Muscle layer of duodenum (tissue), 2 donors: Measurements from ENCODE around the gene PPP4R3B.
"Not testable (repeated sequence)": the region's sequence is repeated elsewhere in the genome, so short reads cannot be mapped to it uniquely, and the experiment has no call there.

ENCODE experiments used
- H3K27ac ChIP-seq: one replicate; pipeline ENCODE4 v1.7.0; 2013; ENCODE audit warnings: mild to moderate bottlenecking, low read length
- H3K27me3 ChIP-seq: one replicate; pipeline ENCODE4 v1.7.0; 2013; ENCODE audit warnings: low read depth, mild to moderate bottlenecking, control low read depth, low read length
- H3K36me3 ChIP-seq, 2 donors: one replicate each; pipeline ENCODE4 v1.7.0; 2013; ENCODE audit warnings: low read length in 2 of 2, control low read depth in 1 of 2, mild to moderate bottlenecking in 1 of 2; ENCODE audit not compliant: insufficient read depth in 2 of 2, control insufficient read depth in 1 of 2
- H3K4me1 ChIP-seq, 2 donors: one replicate each; pipeline ENCODE4 v1.7.0; 2013; ENCODE audit warnings: low read length in 2 of 2, mild to moderate bottlenecking in 2 of 2, control low read depth in 1 of 2, moderate library complexity in 1 of 2; ENCODE audit not compliant: insufficient read depth in 2 of 2, control insufficient read depth in 1 of 2
- H3K4me3 ChIP-seq, 2 donors: one replicate each; pipeline ENCODE4 v1.7.0; 2013; ENCODE audit warnings: low read length in 2 of 2, low read depth in 1 of 2, mild to moderate bottlenecking in 1 of 2
- H3K9me3 ChIP-seq, 2 donors: one replicate each; pipeline ENCODE4 v1.7.0; 2013; ENCODE audit warnings: low read length in 2 of 2, control low read depth in 1 of 2, mild to moderate bottlenecking in 1 of 2; ENCODE audit not compliant: control insufficient read depth in 1 of 2
- donor health status: healthy.

The PPP4R3B gene

DNA sequence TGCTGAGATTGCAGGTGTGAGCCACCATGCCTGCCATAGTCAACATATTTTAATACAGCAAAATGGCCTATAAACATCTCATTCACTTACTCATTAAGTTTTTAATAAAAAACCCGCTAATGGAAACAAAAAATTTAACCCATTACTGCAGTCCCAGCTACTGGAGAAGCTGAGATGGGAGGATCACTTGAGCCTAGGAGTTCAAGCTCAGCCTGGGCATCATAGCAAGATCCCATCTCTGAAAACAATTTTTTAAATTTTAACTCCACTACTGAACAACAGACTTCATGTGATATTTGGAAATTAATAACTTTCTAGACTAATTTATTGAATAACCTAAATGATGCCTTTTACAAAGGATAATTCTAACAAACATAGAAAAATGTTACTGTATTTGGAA lies 5.4 kb downstream of the PPP4R3B start:
- H3K9me3 ChIP-seq, result no peaks in the 10 kb centered on the region

DNA sequence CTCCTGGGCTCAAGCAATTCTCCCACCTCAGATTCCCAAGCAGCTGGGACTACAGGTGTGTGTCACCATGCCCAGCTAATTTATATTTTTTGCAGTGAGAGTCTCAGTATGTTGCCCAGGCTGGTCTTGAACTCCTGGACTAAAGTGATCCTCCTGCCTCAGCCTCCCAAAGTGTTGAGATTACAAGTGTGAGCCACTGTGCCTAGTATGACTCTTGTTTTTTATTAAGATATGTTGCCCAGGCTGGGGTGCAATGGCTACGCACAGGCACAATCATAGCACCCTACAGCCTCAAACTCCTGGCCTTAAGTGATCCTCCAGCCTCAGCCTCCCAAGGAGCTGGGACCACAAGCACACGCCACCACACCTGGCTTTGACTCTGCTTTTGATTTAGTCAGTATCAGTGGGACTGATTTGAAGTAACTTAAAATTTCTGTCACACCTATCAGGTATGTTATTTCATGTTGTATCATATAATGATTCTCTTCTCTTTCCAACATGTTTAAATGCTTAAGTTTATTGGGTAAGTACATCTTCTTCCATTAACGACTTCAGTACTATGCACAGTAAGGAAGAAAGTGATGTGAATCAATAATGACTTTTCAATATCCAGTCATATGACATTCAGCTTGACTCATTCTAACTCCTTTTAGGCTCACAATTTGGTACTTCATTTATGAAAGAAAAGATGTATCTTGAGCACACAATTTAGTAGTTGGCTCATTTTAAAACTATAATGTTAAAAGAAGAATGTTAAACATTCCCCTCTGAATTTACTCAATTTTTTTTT lies 6.3 kb downstream of the PPP4R3B start:
- Histone ChIP-seq H3K4me3 (no peak overlapping the region), H3K27ac (peak overlapping the region; percentile 76), H3K36me3 (peaks cover 14 to 25% of the 10 kb centered on the region in 2 donors), H3K4me1 (peaks cover 0 to 28% of the 10 kb centered on the region in 2 donors), H3K27me3 (no peaks in the 10 kb centered on the region), H3K9me3 (no peaks in the 10 kb centered on the region)

More for the DNA sequence above, 5.4 kb downstream of the PPP4R3B start:
- no peak overlapping the region for H3K4me3 ChIP-seq
- H3K36me3 ChIP-seq, result peaks cover 14 to 29% of the 10 kb centered on the region in 2 donors
- H3K27ac ChIP-seq, result no peak overlapping the region
- H3K27me3 ChIP-seq, result no peaks in the 10 kb centered on the region
- peaks cover 0 to 32% of the 10 kb centered on the region in 2 donors for H3K4me1 ChIP-seq

DNA sequence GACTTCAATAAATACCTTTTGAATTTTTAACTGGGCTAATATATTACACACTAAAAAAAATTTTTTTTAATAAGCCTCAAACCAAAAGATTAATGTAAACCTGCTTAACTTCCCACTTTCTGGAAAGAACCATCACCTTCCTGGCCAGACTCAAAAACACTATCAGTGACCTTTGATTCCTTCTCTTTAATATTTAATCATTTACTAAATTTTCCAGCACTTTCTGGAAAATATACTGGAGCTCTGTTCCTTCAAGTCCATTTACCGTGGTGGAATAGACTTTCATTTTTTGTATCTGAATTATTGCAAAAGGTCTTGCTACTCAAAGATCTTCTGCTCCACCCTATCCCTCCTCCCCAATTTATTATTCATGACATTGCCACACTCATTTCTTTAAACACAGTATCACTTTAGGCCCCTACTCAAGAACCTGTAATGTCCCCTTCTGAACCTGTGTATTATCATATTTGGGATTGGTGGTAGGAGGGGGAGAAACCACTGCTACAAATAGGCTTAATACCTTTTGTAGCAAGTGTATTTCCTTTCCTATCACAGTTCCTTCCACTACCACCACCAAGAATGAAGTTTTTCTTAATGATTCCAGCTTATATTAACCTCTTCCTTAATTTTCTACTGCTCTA lies 7.4 kb downstream of the PPP4R3B start:
- peaks cover 0 to 17% of the 10 kb centered on the region in 2 donors for H3K4me1 ChIP-seq
- H3K36me3 ChIP-seq, result peaks cover 14 to 25% of the 10 kb centered on the region in 2 donors
- peak overlapping the region; percentile 76 for H3K27ac ChIP-seq
- H3K27me3 ChIP-seq, result no peaks in the 10 kb centered on the region
- H3K9me3 ChIP-seq, result no peaks in the 10 kb centered on the region
- H3K4me3 ChIP-seq, result no peak overlapping the region

DNA sequence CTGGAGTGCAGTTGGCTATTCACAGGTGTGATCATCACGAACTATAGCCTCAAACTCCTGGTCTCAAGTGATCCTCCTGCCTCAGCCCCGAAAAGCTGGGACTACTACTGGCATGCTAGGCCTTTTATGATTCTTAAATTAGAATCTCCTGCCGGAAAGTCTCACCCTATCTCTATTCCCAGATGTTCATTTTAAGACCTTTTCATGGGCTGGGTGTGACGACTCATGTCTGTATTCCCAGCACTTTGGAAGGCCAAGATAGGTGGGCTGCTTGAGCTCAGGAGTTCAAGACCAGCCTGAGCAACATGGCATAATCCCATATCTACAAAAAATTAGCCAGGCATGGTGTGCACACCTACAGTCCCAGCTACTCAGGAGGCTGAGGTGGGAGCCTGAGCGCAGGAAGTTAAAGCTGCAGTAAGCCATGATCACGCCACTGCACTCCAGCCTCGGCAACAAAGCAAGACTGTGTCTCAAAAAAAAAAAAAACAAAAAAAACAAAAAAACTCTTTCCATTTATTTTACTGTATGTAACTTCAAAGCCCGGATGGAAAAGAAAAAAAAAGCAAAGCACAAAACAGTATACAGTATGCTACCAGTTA lies 8.1 kb downstream of the PPP4R3B start:
- Histone ChIP-seq H3K4me1 (peaks cover 0 to 9% of the 10 kb centered on the region in 2 donors), H3K27me3 (no peaks in the 10 kb centered on the region), H3K9me3 (no peaks in the 10 kb centered on the region), H3K4me3 (no peak overlapping the region), H3K36me3 (peaks cover 11 to 24% of the 10 kb centered on the region in 2 donors), H3K27ac (no peak overlapping the region)

DNA sequence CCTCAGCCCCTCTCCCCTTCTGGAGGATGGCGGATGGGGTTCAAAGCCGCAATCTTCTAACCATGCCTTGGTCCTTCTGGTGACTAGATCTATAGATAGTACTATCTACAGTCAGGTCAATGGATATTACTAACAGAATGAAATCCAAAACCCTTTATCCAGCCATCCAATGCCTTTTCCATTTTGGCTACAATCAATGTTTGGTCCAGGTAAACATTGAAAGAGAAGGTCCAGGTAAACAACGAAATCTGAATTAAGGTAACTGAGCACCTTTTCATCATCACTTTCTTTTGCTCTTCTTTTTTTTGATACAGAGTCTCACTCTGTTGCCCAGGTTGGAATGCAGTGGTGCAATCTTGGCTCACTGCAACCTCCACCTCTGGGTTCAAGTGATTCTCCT lies 9.7 kb downstream of the PPP4R3B start:
- no peak overlapping the region for H3K27ac ChIP-seq
- peaks cover 3 to 9% of the 10 kb centered on the region in 2 donors for H3K4me1 ChIP-seq
- no peaks in the 10 kb centered on the region for H3K9me3 ChIP-seq
- no peak overlapping the region for H3K4me3 ChIP-seq
- peaks cover 7 to 20% of the 10 kb centered on the region in 2 donors for H3K36me3 ChIP-seq
- H3K27me3 ChIP-seq, result no peaks in the 10 kb centered on the region

DNA sequence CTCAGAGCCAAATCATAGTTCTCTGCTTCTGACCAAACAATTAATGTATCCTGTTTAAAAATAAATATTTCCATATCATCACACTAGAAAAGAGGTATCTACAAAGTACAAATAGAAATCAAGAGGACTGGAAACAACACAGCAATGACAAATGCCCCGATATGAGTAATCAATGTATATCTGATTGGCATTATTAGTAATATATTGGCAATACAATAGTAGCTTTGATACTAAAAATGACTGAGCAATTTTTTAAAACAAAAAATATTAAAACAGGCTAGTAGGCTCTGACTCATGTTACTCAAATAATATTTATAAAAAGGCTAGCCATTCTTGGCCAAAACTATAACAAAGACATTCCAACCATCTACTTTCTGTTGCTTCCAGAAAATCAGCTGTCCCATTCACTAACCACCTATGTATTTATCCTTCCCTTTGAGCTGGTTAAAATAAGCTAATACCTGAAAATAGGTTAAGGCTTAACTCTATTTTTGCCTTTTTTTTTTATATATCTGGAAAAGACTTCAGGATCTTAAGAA lies 13.3 kb downstream of the PPP4R3B start:
- no peaks in the 10 kb centered on the region for H3K27me3 ChIP-seq
- peak overlapping the region; percentile 39 for H3K27ac ChIP-seq
- peaks cover 3 to 9% of the 10 kb centered on the region in 2 donors for H3K4me1 ChIP-seq
- H3K4me3 ChIP-seq, result no peak overlapping the region
- no peaks in the 10 kb centered on the region for H3K9me3 ChIP-seq
- peaks cover 7 to 12% of the 10 kb centered on the region in 2 donors for H3K36me3 ChIP-seq

DNA sequence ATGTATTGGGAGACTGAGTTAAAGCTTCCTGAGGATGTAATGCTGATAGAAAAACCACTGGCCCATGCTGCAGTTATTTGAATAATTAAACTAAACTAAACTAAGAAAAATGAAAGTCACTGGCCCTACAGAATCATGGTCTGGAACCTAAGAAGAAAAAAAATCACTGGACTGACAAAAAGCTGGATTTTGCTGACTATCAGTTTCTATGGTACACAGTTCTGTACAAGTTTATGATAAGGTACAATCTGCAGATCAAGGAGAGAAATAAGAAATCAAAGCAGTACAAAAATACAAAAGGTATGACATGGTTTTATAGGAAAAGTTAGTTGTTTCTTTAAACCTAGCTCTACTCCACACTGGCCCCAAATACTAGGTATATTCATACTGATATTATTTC lies 15.6 kb downstream of the PPP4R3B start:
- Histone ChIP-seq H3K36me3 (peaks cover 15 to 20% of the 10 kb centered on the region in 2 donors), H3K27ac (no peak overlapping the region), H3K9me3 (no peaks in the 10 kb centered on the region), H3K4me3 (no peak overlapping the region), H3K27me3 (no peaks in the 10 kb centered on the region), H3K4me1 (peaks cover 3% of the 10 kb centered on the region in 2 donors)

DNA sequence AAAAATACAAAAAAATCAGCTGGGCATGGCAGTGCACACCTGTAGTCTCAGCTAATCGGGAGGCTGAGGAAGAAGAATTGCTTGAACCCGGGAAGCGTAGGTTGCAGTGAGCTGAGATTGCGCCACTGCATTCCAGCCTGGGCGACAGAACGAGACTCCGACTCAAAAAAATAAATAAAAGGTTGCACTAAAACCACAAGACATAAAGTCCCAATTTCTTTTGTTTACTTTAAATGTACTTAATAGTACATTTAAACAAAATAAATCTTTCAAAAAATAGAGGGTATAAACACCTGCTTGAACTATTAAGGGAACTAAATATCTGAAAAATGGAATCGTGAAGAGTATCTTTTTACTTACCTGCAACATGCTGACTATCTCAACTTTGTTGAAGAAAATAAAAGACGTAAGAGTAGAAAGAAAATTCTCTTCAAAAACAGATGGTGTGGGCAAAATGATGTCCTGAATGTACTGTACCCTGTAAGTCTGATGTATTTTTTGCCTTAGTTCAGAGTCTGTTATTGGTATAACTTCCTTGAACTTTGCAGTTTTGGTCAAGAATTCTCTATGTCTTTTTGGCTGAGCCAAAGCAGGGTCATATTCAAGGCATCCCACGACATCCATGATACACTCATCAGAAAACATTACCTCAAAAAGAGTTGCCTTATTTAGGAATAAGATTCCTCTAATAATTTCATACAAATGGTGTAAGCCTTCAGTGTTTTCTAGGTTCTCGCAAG lies 19.2 kb downstream of the PPP4R3B start:
- no peaks in the 10 kb centered on the region for H3K9me3 ChIP-seq
- peaks cover 19 to 20% of the 10 kb centered on the region in 2 donors for H3K36me3 ChIP-seq
- no peak overlapping the region for H3K27ac ChIP-seq

DNA sequence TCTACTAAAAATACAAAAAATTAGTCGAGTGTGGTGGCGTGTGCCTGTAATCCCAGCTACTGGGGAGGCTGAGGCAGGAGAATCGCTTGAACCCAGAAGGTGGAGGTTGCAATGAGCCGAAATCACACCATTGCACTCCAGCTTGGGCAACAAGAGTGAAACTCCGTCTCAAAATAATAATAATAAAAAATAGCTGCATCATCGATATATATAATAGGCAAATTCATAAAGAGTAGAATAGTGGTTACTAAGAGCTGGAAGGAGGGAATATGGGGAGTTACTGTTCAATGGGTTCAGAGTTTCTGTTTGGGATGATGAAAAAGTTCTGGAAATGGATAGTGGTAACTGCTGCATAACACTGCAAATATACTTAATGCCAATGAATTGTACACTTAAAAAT lies 20.6 kb downstream of the PPP4R3B start:
- H3K4me1 ChIP-seq, H3K4me3 ChIP-seq, H3K27me3 ChIP-seq, H3K27ac ChIP-seq, H3K9me3 ChIP-seq: not testable (repeated sequence)
- peaks cover 8 to 15% of the 10 kb centered on the region in 2 donors for H3K36me3 ChIP-seq

More for the DNA sequence above, 19.2 kb downstream of the PPP4R3B start:
- no peaks in the 10 kb centered on the region for H3K27me3 ChIP-seq
- no peak overlapping the region for H3K4me3 ChIP-seq
- no peaks in the 10 kb centered on the region for H3K4me1 ChIP-seq

DNA sequence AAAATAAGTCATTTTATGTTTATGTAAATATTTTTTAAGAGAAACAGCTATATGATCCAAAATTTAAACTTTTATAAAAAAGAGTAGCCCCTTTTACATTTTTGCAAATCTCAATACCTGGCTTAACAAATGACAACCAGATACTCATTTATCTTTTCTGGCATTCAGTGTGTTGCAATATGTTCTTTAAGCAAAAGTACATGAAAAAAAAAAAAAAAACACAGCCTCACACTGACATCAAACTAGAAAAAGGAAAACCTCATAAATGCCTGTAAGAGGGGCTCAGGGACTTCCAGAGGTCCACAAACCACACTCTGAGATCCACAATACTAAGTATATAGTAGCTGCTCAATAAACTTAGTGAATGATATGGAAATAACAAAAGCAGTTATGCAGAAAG lies 21.9 kb downstream of the PPP4R3B start:
- no peaks in the 10 kb centered on the region for H3K27me3 ChIP-seq
- H3K9me3 ChIP-seq, result no peaks in the 10 kb centered on the region
- no peak overlapping the region for H3K4me3 ChIP-seq
- no peak overlapping the region for H3K27ac ChIP-seq
- peaks cover 8 to 16% of the 10 kb centered on the region in 2 donors for H3K36me3 ChIP-seq
- peaks cover 0 to 8% of the 10 kb centered on the region in 2 donors for H3K4me1 ChIP-seq
